Inferior parietal cortex (tissue), 1 donor: Measurements from ENCODE around the gene CHRFAM7A.
"Not testable (repeated sequence)": the region's sequence is repeated elsewhere in the genome, so short reads cannot be mapped to it uniquely, and the experiment has no call there.

Experiments used
- DNase-seq: peaks from one replicate; pipeline ENCODE4 v3.0.0-alpha.2; 2016; ENCODE audit errors: extremely low spot score

CHRFAM7A gene

DNA sequence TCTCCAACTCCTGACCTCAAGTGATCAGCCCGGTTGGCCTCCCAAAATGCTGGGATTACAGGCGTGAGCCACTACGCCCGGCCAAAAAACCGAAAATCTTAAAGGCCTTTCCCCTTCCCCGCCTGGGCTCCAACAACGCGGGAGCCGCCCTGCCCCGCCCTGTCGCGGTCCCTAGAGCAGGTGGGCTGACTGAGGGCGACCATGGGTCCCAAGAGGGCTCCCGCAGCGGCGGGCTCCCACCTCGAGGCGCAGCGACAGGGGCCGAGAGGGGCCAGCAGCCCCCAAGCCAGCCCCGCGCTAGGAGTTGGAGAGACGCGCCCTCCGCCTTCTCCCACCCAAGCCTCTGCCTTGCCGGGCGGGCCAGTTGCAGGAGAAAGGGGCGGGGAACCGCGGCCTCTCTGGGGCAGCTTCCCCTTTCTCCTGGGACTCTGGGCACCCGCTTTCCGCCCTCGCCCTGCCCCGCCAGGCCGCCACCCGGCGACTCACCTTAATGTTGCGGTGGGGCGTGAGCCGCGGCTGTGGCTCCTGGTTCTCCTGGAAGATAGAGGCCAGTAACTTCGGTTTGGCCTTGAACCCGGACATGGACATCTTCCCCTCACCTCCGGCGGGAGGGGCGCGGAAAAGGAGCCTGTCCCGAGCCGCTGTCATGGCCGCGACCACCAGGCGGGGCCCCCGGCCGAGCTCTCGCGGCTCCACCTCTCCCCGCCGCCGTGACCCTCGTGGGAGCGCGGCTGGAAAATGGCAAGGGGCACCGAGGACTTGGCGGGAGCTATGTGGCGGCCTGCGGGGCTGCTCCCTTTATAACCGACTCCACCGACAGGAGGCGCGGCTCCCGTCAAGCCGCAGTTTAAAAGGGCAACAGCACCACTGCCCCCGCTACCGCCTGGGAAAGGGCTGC, at the start of gene CHRFAM7A:
CHRFAM7A (minus strand) TSS at position 775 of the 898 bp plus-strand sequence. CDS start 10,189 bp downstream, outside the sequence.
- DNase-seq = not testable (repeated sequence)

DNA sequence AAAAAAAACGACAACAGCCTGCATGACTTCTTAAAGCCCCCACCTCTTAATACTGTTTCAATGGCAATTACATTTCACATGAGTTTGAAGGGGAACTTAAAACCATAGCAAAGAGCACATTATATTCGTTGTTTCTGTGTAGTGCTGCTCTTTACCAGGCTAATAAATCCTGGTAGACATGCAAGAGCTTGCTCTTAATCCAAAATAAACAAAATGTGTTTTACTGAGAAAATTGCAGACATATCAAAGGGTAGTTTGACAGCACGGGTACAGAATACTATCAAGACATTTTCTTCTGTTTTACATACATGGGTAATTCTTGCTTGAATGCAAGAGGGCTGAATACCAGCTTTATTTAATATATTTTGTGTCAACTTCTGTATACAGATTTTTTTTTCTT, 45.0 kb upstream of the CHRFAM7A start:
- not testable (repeated sequence) for DNase-seq

DNA sequence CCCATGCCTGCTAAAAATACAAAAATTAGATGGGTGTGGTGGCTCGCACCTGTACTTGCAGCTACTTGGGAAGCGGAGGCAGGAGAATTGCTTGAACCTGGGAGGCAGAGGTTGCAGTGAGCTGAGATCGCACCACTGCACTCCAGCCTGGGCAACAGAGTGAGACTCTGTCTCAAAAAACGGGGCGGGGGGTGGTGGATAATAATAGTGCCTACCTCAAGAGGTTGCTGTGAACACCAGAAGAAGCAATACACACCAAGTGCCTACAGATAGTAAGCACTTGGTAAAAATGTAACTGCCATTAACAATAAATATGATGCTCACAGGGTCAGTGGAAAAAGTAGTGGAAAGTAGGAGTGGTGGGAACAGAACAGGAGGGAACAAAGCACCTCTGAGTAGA, 42.5 kb upstream of the CHRFAM7A start:
- not testable (repeated sequence) for DNase-seq

- not testable (repeated sequence) for DNase-seq
Observed at GRCh38 chr15:30420723-30421122, 27.4 kb upstream of the CHRFAM7A start.

DNA sequence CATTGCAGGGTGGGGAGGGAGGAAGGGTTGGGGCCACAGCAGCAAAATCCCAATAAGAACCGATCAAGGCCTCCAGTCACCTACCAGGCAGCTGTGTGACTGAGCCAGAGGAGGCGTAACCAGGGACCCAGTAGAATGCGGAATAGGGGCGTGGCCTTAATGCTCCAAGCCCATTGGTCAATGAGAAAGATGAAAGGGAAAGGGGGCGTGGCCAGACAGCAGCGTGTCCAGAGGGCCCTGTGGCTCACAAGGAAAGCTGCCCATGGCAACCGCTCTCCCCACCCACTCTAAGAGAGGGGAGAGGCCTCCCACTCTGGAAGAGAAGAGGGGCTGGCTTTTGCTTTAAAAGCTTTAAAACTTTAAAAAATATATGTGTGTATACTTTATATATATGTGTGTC, 20.8 kb upstream of the CHRFAM7A start, which contains the start of gene GOLGA8R:
GOLGA8R (minus strand) TSS at position 101 of the 400 bp plus-strand sequence; CDS start at position 3, 98 bp downstream.
- not testable (repeated sequence) for DNase-seq

DNA sequence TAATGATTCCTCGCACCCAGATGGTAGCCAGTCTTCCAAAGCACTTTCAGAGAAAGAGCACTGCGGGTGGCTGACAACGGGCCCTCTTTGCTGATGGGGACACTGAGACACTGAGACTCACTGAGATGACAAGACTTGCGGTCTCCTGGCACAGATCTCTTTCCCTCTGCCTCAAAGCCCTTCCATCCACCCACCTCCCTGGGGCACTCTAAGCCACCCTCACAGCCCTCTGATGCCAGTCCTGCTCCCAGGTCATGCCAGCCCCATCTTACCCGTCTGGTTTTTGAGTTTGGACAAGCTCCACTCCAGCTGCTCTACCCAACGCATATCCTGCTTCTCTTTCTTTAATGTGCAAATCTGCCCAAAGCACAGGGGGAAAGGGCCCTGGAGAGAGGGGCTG, 14.3 kb upstream of the CHRFAM7A start:
- DNase-seq = not testable (repeated sequence)

DNA sequence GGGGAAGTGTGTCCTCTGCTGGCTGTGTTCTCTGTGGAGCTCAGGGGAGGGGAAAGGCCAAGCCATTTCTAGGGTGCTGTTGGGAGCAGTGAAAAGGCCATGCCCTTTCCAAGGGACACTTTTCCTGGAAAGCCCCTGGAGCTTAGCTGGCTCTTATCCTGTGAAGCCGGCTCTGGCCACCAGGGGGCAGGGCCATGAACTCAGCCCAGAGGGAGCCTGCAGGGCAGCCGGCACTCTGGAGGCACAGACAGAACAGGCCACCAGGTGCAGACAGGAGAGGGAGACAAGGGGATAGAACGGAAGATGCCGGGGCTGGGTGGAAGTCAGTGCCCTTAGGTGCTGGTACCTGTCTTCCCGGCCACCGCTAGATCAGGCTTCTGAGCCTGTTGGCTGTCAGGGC, 5.6 kb upstream of the CHRFAM7A start:
- not testable (repeated sequence) for DNase-seq

- DNase-seq = not testable (repeated sequence)
Observed at GRCh38 chr15:30393664-30393991, 288 bp upstream of the CHRFAM7A start.

GRCh38 chr15:30386318-30386887, 6.9 kb downstream of the CHRFAM7A start:
- DNase-seq = not testable (repeated sequence)

DNA sequence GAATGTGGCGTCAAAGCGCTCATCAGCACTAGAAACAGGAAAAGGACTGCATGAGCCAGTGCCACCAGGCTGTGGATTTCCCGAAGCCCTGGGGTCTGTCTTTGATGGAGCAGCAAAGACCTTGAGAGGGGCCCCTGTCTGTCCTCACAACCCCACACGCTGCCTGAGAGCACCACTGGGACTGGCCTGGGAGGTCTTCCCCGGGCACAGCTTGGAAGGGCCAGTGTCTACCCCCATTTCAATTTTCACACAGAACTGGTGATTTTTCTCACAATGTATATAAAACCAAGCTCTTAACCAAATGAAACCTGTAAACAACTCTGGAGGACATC, 16.3 kb downstream of the CHRFAM7A start:
- DNase-seq = not testable (repeated sequence)

- DNase-seq = not testable (repeated sequence)
Observed at GRCh38 chr15:30376375-30377081, 16.8 kb downstream of the CHRFAM7A start.

GRCh38 chr15:30375872-30376271, 17.5 kb downstream of the CHRFAM7A start:
- not testable (repeated sequence) for DNase-seq

- DNase-seq = not testable (repeated sequence)
Observed at GRCh38 chr15:30374862-30375261, 18.5 kb downstream of the CHRFAM7A start.

DNA sequence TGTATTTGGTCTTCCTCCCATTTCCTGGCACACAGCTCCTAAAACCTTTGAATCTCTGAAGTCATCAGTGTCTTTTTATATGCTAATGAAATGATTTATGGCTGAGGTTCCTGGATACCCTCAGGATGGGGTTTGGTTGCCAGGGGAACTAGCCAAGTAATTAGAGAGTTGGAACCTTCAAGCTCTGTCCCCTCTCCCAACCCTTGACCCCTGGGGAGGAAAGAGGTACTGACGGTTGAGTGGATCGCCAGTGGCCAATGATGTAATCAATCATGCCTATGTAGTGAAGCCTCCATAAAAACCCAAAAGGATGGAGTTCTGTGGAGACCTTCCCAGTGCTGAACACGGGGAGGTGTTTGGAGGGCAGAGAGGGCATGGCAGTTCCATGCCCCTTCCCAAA, 25.1 kb downstream of the CHRFAM7A start:
- not testable (repeated sequence) for DNase-seq

- DNase-seq = not testable (repeated sequence)
Observed at GRCh38 chr15:30367246-30367645, 26.1 kb downstream of the CHRFAM7A start.

- not testable (repeated sequence) for DNase-seq
Observed at GRCh38 chr15:30361404-30361803, 31.9 kb downstream of the CHRFAM7A start.

DNA sequence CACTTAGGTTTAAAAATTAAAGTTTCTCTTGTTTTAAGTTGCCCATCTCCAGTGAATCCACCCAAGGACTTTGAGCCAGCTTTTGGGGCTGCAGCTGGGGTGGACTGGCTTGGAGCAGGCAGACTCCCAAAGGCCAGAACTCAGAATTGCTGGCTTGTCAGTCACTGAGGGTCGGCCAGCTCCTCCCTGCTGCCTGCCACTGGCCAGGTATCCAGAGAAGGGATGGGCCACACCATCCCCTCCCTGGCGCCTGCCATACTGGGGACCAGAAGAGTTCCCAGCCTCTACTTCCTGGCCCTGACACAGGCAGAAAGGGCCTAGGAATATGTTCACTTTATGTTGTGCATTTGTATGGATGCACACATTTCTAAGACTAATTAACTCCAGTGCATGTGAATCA, 32.4 kb downstream of the CHRFAM7A start:
- DNase-seq = not testable (repeated sequence)

DNA sequence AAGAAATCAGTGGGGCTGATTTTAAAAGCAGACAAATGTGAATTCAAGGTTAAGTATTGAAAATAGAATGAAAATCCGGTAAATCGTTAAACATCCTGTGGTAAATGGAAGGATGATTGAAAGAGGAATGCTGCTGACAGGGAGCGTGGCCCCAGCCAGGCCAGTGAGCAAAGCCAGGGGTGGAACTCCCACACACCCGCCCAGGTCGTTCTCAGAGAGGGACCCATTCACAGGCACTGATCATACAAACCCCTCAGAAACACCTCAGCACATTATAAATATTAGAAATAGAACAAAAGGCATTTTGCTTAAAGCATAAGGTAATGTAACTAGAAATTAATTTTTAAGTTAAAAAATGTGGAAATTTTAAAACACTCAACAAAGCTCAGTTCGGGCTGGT, 38.3 kb downstream of the CHRFAM7A start:
- DNase-seq = not testable (repeated sequence)

GRCh38 chr15:30349803-30350202, 43.5 kb downstream of the CHRFAM7A start:
- DNase-seq = not testable (repeated sequence)

- not testable (repeated sequence) for DNase-seq
Observed at GRCh38 chr15:30336584-30336983, 56.8 kb downstream of the CHRFAM7A start.

DNA sequence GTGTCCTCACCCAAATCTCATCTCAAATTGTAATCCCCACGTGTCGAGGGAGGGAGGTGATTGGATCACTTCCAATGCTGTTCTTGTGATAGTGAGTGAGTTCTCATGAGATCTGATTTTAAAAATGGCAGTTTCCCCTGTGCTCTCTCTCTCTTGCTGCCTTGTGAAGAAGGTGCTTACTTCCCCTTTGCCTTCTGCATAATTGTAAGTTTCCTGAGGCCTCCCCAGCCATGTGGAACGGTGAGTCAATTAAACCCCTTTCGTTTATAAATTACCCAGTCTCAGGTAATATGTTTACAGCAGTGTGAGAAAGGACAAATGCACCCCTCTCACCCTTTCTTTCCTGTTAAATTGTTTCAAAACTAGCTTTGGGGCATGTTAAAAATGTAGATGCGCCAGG, 59.2 kb downstream of the CHRFAM7A start:
- DNase-seq = not testable (repeated sequence)

GRCh38 chr15:30326145-30326544, 67.2 kb downstream of the CHRFAM7A start:
- DNase-seq = not testable (repeated sequence)
